WTC11 (cell line): ENCODE measurements around the gene RASA2.

Experiments used
- CREB1 ChIP-seq: sonication (generic); formaldehyde crosslinking; IDR thresholded peaks from 2 replicates; pipeline ENCODE4 v1.8.0; 2023; ENCODE audit warnings: mild to moderate bottlenecking, missing genetic modification reagents
- CTCF ChIP-seq: fragments of 200-600 bp; IDR thresholded peaks from 2 replicates; pipeline ENCODE4 v1.8.0; 2022; ENCODE audit warnings: antibody characterized with exemption
- NR1H2 ChIP-seq: sonication (generic); formaldehyde crosslinking; IDR thresholded peaks from 2 replicates; pipeline ENCODE4 v1.9.0; 2021; ENCODE audit warnings: mild to moderate bottlenecking, moderate library complexity, missing genetic modification reagents
- PRDM15 ChIP-seq: sonication (generic); formaldehyde crosslinking; IDR thresholded peaks from 2 replicates; pipeline ENCODE4 v1.8.0; 2022; ENCODE audit warnings: missing genetic modification reagents

GRCh38 chr3:141659821-141660613, 173.2 kb downstream of the RASA2 start:
- TF ChIP-seq PRDM15 (no peak), NR1H2 (CRISPR knock-in tag) (no peak), CTCF (no peak), CREB1 (CRISPR knock-in tag) (no peak)
